Measurements from ENCODE around the gene MORN1.

The MORN1 gene

DNA sequence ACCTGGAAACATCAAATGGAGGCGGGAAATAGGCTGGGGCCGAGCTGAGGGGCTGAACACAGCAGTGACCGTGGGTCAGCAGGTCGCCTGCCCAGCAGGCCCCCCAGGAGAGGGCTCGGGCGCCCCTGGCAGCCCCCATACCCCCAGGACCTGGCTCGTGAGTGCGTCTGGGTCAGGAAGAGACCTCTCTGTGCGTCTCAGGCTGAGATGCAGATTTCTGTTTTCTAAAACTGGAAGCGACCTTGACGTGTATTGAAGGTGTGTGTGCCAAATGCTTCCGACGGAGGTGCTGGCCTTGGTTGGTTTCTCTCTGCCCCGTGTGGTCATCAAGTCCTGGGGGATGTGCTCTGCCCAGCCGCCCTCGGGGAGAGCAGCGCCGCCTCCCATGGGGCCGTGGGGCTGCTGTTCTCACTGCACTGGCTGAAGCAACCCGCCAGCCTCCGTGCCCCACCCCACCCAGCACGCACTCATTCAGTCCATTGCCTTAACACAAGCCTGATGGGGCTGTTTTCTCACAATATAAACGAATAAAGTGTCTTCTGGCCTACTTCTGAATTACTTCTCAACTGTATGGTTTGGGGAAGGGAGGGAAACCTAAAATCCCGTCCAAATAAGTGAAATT, 13.6 kb upstream of the MORN1 start:
- no peak for DNase-seq (ENCODE audit: low spot score)

GRCh38 chr1:2404142-2404889, 13.0 kb upstream of the MORN1 start:
- DNase-seq (ENCODE audit: low spot score) = no peak

DNA sequence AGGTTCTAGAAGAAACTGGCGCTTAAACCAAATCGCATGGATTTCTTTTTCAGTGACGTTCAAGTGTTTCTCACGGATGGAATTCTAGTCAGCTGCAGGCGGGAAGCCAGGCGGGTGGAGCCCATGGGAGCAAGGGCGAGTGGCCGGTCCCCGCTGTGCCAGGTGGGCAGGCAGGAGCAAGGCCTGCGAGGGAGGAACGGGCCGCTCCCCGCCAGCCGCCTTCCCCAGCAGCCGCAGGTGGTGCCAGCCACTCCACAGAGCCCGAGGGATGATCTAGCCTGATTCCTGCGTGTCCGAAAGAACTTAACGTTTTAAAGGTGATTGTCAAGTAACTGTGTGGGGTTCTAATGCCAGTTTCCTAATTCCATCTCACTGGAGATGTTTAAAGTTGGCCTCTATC, 11.9 kb upstream of the MORN1 start:
- no peak for DNase-seq (ENCODE audit: low spot score)

GRCh38 chr1:2402420-2402819, 11.1 kb upstream of the MORN1 start:
- DNase-seq (ENCODE audit: low spot score) = no peak

- no peak for DNase-seq (ENCODE audit: low spot score)
Measured at GRCh38 chr1:2400950-2401649, 9.7 kb upstream of the MORN1 start.

- no peak for DNase-seq (ENCODE audit: low spot score)
Measured at GRCh38 chr1:2400576-2400909, 9.2 kb upstream of the MORN1 start.

GRCh38 chr1:2399890-2400575, 8.7 kb upstream of the MORN1 start:
- DNase-seq (ENCODE audit: low spot score) = no peak

DNA sequence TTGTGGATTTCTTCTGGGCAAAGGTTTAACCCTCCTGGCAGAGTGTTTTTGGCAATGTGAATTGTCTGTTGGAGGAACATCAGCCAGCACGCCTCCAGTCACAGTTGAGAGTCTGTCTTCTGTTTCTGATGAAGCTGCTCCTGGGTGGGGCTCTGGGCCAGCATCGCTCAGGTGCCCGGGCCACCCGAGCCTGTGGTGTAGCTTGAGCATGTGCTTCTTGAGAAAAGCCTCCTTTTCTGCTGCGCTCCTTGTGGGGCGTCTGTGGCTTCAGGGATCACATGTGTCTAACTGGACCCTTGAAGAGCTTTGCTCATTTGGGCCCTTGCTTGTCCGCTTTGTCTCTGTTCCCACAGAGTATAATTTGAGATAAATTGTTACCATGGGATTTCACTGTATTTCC, 7.5 kb upstream of the MORN1 start:
- no peak for DNase-seq (ENCODE audit: low spot score)

GRCh38 chr1:2397007-2397679, 5.8 kb upstream of the MORN1 start:
- DNase-seq (ENCODE audit: low spot score) = no peak

- no peak for DNase-seq (ENCODE audit: low spot score)
Measured at GRCh38 chr1:2396476-2396875, 5.1 kb upstream of the MORN1 start.

- DNase-seq (ENCODE audit: low spot score) = no peak
Measured at GRCh38 chr1:2396059-2396458, 4.7 kb upstream of the MORN1 start.

- DNase-seq (ENCODE audit: low spot score) = no peak
Measured at GRCh38 chr1:2395245-2395644, 3.9 kb upstream of the MORN1 start.

- DNase-seq (ENCODE audit: low spot score) = no peak
Measured at GRCh38 chr1:2394761-2395160, 3.4 kb upstream of the MORN1 start.

DNA sequence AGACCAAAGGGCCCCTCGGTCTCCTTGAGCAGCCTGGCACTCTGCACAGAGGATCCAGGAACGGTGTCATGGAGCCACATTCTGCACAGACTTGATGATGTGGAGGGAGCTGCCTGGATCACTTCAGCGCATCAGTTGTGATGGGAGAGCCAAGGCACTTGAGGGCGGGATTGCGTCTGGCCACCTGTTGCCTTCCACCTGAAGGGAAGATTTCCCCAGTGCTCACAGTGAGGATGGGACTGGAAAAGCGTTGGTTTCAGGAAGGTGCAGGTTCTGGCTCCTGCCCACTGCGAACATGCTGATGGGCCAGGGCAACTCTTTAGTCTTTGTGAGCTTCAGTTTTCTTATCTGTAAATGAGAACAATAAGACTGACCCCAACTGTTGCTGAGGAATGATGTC, 2.9 kb upstream of the MORN1 start:
- DNase-seq (ENCODE audit: low spot score) = no peak

- DNase-seq (ENCODE audit: low spot score) = no peak
Measured at GRCh38 chr1:2393471-2393877, 2.1 kb upstream of the MORN1 start.

DNA sequence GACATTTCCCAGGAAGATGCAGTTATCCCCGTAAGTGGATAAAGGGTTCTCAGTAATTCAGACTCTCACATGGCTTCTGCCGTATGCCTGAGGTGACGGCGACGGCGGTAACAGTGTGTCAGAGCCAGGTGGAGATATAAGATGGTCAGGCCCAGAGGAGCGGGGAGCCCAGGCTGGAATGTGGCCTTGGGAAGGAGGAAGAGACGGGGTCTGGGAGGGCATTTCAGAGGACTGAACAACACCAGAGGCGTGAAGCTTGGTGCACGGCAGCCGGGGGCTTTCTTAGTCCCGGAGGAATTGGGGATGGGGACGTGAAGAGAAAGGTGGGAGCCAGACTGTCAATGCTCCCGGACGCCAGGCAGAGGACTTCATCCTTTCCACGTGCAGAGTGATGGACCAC, 1.3 kb upstream of the MORN1 start:
- DNase-seq (ENCODE audit: low spot score) = no peak

DNA sequence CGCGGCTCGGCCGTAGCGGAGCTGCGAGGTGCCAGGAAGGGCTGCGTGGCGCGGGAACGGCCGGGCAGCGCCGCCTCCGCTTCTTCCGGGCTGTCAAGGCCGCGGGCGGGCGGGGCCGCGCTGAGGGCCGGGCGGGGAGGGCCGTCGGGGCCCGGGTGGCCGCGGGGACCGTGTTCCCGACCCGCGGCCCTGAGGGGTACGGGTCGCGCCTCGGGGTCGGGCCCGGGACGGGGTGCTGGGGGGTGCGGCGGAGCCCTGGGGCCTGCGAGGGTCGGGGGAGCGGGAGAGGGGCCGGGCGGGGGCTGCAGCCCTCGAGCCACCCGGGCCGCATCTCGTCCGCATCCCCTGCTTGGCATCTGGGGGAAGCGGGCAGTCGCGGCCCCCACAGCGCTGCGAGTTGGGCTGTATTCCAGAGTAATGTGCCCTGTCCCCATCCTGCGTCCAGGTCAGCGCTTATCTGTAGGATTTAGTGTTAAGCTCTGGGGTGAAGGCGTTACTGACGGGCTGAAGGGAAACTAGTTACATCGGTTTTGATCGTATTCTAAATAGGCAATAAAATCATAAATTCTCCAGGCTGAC, 666 bp upstream of the MORN1 start:
- no peak for DNase-seq (ENCODE audit: low spot score)

DNA sequence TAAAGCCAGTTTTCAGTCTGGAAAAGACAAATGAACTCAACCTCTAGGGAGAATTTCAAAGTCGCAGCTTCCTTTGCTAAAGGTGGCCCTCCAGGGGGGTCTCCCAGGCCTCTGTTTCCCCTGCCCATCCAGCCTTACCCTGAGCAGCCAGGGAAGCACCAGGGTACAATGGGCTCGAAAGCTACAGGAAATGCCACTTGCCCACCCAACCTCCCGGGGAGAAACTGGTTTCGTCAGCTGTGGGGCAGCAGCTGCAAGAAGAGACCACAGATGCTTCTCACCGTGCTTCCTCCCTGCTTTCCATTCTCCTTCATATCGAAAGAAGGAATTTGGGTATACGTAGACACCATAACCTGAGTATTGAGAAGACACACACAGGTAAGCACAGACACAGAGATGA, 1.7 kb downstream of the MORN1 start:
- no peak for DNase-seq (ENCODE audit: low spot score)

DNA sequence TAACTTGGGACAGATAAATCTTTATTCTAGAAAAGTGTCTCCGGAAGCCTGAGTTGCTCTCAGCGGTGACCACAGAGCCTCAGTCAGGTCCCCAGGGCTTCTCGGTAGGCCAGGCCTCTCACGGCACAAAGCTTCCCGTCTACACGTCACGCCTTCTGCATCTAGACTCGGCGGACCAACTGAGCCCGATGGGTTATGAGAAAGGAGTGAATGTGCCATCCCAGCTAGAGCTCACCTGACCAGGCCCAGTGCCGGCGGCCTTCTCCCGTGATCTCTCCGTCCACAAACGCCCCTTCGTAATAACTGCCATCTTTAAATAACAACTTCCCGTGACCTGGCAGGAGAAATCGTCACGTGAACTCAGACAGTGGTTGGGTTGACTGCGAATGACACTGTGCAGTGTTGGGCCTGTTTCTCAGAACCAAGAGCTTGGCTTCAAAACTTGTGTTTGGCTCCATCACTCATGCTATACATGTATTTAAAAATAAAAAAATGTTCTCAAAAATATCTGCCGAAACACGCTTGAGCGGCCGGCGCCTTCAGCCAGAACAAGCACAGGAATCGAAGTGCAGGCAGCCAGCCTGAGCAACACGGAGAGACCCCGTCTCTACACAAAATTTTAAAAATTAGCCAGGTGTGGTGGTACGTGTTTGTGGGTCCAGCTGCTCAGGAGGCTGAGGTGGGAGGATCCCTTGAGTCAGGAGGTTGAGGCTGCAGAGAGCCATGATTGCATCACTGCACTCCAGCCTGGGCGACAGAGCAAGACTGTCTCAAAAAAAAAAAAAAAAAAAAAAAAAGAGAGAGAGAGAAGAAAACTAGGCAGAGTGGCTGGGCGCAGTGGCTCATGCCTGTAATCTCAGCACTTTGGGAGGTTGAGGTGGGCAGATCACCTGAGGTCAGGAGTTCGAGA, 3.1 kb downstream of the MORN1 start:
- DNase-seq (ENCODE audit: low spot score) = no peak

GRCh38 chr1:2386636-2387611, 4.4 kb downstream of the MORN1 start:
- no peak for DNase-seq (ENCODE audit: low spot score)

Measured in Ammon's horn (tissue), 1 donor.